Ovary (tissue), 9 donors: ENCODE measurements around the gene CHKB. TPM values are rescaled to one million over a fixed set of nuclear protein-coding genes. Genes with fewer than 3 reads are reported as not detected.

Experiments used
- DNase-seq, 5 donors: peaks; one replicate each; pipeline ENCODE4 v3.0.0-alpha.2; 2019 to 2020
- H3K27ac ChIP-seq, 2 donors: fragments of 200-600 bp; one replicate each; pipeline versions ENCODE4 v1.5.1 to v1.8.0; 2019 to 2022
- H3K27me3 ChIP-seq: fragments of 200-600 bp; one replicate; pipeline ENCODE4 v1.8.0; 2022
- H3K36me3 ChIP-seq: fragments of 200-600 bp; sonication (generic); one replicate; pipeline ENCODE4 v1.5.1; 2019
- H3K4me1 ChIP-seq: one replicate; pipeline ENCODE4 v1.8.1; 2013; ENCODE audit warnings: mild to moderate bottlenecking, moderate library complexity; ENCODE audit not compliant: insufficient read depth
- H3K4me3 ChIP-seq: fragments of 200-600 bp; sonication (generic); one replicate; pipeline ENCODE4 v1.5.1; 2017
- H3K9me3 ChIP-seq, 2 donors: fragments of 200-600 bp in 1 of 2; sonication (generic) in 1 of 2; one replicate each; pipeline versions ENCODE4 v1.5.1 to v1.8.1; 2013 to 2019; ENCODE audit warnings: mild to moderate bottlenecking in 1 of 2, moderate library complexity in 1 of 2
- CTCF ChIP-seq, 3 donors: fragments of 450-650 bp in 2 of 3; fragments of 200-600 bp in 1 of 3; IDR thresholded peaks; one replicate each; pipeline versions ENCODE4 v1.5.1 to v1.8.0; 2016 to 2022; ENCODE audit warnings: antibody characterized with exemption in 3 of 3, mild to moderate bottlenecking in 1 of 3
- EP300 ChIP-seq: sonication (generic); formaldehyde crosslinking; IDR thresholded peaks from one replicate; pipeline ENCODE4 v1.6.1; 2017; ENCODE audit warnings: antibody characterized with exemption
- POLR2A ChIP-seq: fragments of 450-650 bp; IDR thresholded peaks from one replicate; pipeline ENCODE4 v1.6.1; 2017; ENCODE audit warnings: antibody characterized with exemption, mild to moderate bottlenecking, moderate library complexity
- WGBS, 3 donors: extraction: QIAGEN DNeasy Blood & Tissue Kit in 1 of 3; methylation state at CpG; one replicate each; pipeline versions ENCODE4 v1.1.5 to v1.1.7; 2013 to 2017; 5-methylcytosine and 5-hydroxymethylcytosine counted together
- intact Hi-C, 4 donors: fragments of 100-400 bp; cut with DNase I; formaldehyde crosslinking; loops; one replicate each; pipeline versions ENCODE4 v1.11.0 to v1.15.1; 2022 to 2023
- polyA plus RNA-seq, 2 donors: library from polyadenylated mRNA; stranded (reverse); fragments of 200-250 nt in 1 of 2; fragments of 350-450 nt in 1 of 2; fragmentation: Illumina TruSeq in 1 of 2; extraction: RNeasy Lipid Tissue Mini Kit (QIAGEN cat#74804) in 1 of 2; gene quantifications; one replicate each; pipeline ENCODE4 v1.2.3, GENCODE V29; 2013 to 2014
- total RNA-seq, 7 donors: library from RNA; depleted of rRNA in 2 of 7; stranded (reverse); fragments of >200 nt in 2 of 7; fragmentation: NEBNext Ultra II Directional in 3 of 7; extraction: Animal tissue kit (Norgen Biotek cat#: 25700) in 3 of 7; gene quantifications; one replicate each; pipeline versions ENCODE4 v1.1.0 to v1.2.4, GENCODE V29; 2016 to 2023
- donor health status: DM: no; HTN: no; CAD: no; lungs with moderate emphysema.
- donor health status: DM: no; HTN: no; CAD: no.
- donor health status: Bipolar disorder and iron deficiency.
- donor health status: DM: yes; HTN: yes; CAD: no.
- donor health status: DM: no; HTN: no; CAD: no.
- donor health status: DM: yes; HTN: yes; CAD: no.

Gene CHKB
- total and polyA plus RNA-seq, 9 donors = 34.9 to 73.2 (median 47.9) TPM

GRCh38 chr22:50573491-50574382 is 8.9 kb downstream of the CHKB start:
- Histone ChIP-seq H3K9me3 (no peaks in the 10 kb centered on the region), H3K36me3 (no peaks in the 10 kb centered on the region), H3K27me3 (no peaks in the 10 kb centered on the region), H3K4me1 (peaks cover 9% of the 10 kb centered on the region), H3K27ac (no peak overlapping the region), H3K4me3 (no peak overlapping the region)
- no peak for TF ChIP-seq POLR2A
- TF ChIP-seq CTCF (IDR thresholded peaks at IDR 0.05) = no peak
- TF ChIP-seq EP300 = no peak
- 80 to 87% (median 80%) methylated on average over 25 to 26 of the region's 26 CpGs for WGBS, 3 donors
- no peak for DNase-seq
- intact Hi-C loops = no loop called here

GRCh38 chr22:50572965-50573364 is 9.7 kb downstream of the CHKB start:
- intact Hi-C loops = no loop called here
- H3K9me3 ChIP-seq = no peaks in the 10 kb centered on the region
- no peak for DNase-seq
- WGBS, 3 donors = 88 to 93% (median 88%) methylated on average over 11 of the region's 11 CpGs
- H3K4me1 ChIP-seq = peaks cover 2% of the 10 kb centered on the region
- no peaks in the 10 kb centered on the region for H3K36me3 ChIP-seq
- no peak for TF ChIP-seq CTCF (IDR thresholded peaks at IDR 0.05)
- TF ChIP-seq POLR2A = no peak
- no peak for TF ChIP-seq EP300
- no peak overlapping the region for H3K4me3 ChIP-seq
- H3K27ac ChIP-seq = no peak overlapping the region
- H3K27me3 ChIP-seq = no peaks in the 10 kb centered on the region

GRCh38 chr22:50571264-50572175 is 11.1 kb downstream of the CHKB start:
- TF ChIP-seq EP300 (no peak), POLR2A (no peak), CTCF (IDR thresholded peaks at IDR 0.05) (no peak)
- WGBS, 3 donors = 84 to 87% (median 85%) methylated on average over 25 to 26 of the region's 26 CpGs
- DNase-seq = no peak
- no peaks in the 10 kb centered on the region for H3K9me3 ChIP-seq
- H3K4me1 ChIP-seq = no peaks in the 10 kb centered on the region
- no peaks in the 10 kb centered on the region for H3K36me3 ChIP-seq
- H3K4me3 ChIP-seq = no peak overlapping the region
- no peaks in the 10 kb centered on the region for H3K27me3 ChIP-seq
- no peak overlapping the region for H3K27ac ChIP-seq
- intact Hi-C loops = no loop called here

GRCh38 chr22:50570861-50571260 is 11.8 kb downstream of the CHKB start:
- TF ChIP-seq EP300 = no peak
- TF ChIP-seq CTCF (IDR thresholded peaks at IDR 0.05) = no peak
- TF ChIP-seq POLR2A = no peak
- 87 to 94% (median 87%) methylated on average over 12 of the region's 12 CpGs for WGBS, 3 donors
- no peak for DNase-seq
- H3K36me3 ChIP-seq = no peaks in the 10 kb centered on the region
- no peaks in the 10 kb centered on the region for H3K9me3 ChIP-seq
- no peak overlapping the region for H3K4me3 ChIP-seq
- intact Hi-C loops = no loop called here
- no peaks in the 10 kb centered on the region for H3K27me3 ChIP-seq
- no peak overlapping the region for H3K27ac ChIP-seq
- H3K4me1 ChIP-seq = no peaks in the 10 kb centered on the region
